Keratinocyte (primary cell): Measurements from ENCODE around the gene PTPRN2. TPM values are rescaled to one million over a fixed set of nuclear protein-coding genes. Genes with fewer than 3 reads are reported as not detected.

ENCODE experiments used
- DNase-seq: peaks from one replicate; pipeline ENCODE4 v3.0.0-alpha.2; 2011; ENCODE audit warnings: low read depth, missing footprints, low spot score
- FAIRE-seq: peaks from 2 replicates; lab custom pipeline; 2011; peaks lifted over from hg19 to GRCh38; lab: Jason Lieb, UNC
- H2AFZ ChIP-seq: 2 replicates; pipeline ENCODE4 v1.6.0; 2012; ENCODE audit warnings: low read length, control low read depth, inconsistent platforms; ENCODE audit not compliant: control insufficient read depth
- H3K27ac ChIP-seq: 2 replicates; pipeline ENCODE4 v1.5.1; 2011; ENCODE audit warnings: low read length; ENCODE audit not compliant: control insufficient read depth, insufficient read depth
- H3K27me3 ChIP-seq: 3 replicates; pipeline ENCODE4 v1.6.0; 2011; ENCODE audit warnings: low read length; ENCODE audit not compliant: control insufficient read depth, insufficient read depth; ENCODE audit errors: extremely low read depth
- H3K36me3 ChIP-seq, 2 experiments: 2 replicates in 1 of 2; 3 replicates in 1 of 2; pipeline ENCODE4 v1.5.1; 2011; ENCODE audit warnings: low read length in 2 of 2, mild to moderate bottlenecking in 1 of 2; ENCODE audit not compliant: control insufficient read depth in 2 of 2, insufficient read depth in 2 of 2; ENCODE audit errors: extremely low read depth in 1 of 2
- H3K4me1 ChIP-seq: 3 replicates; pipeline ENCODE4 v1.5.1; 2011; ENCODE audit warnings: low read length; ENCODE audit not compliant: control insufficient read depth, insufficient read depth; ENCODE audit errors: extremely low read depth
- H3K4me2 ChIP-seq: 3 replicates; pipeline ENCODE4 v1.6.0; 2011; ENCODE audit warnings: low read depth, low read length; ENCODE audit not compliant: control insufficient read depth, insufficient read depth; ENCODE audit errors: extremely low read depth
- H3K4me3 ChIP-seq, 3 experiments: fragments of 200-600 bp in 1 of 3; sonication (generic) in 1 of 3; 2 replicates in 2 of 3; 3 replicates in 1 of 3; pipeline ENCODE4 v1.5.1; 2011 to 2016; ENCODE audit warnings: low read length in 3 of 3, mild to moderate bottlenecking in 3 of 3, control low read depth in 2 of 3, inconsistent platforms in 1 of 3, low read depth in 1 of 3, mixed read lengths in 1 of 3, mixed run types in 1 of 3, moderate library complexity in 1 of 3; ENCODE audit not compliant: control insufficient read depth in 2 of 3, insufficient read depth in 2 of 3; ENCODE audit errors: extremely low read depth in 1 of 3
- H3K79me2 ChIP-seq: 2 replicates; pipeline ENCODE4 v1.6.0; 2012; ENCODE audit warnings: low read length; ENCODE audit not compliant: control insufficient read depth, insufficient read depth
- H3K9ac ChIP-seq: 3 replicates; pipeline ENCODE4 v1.6.0; 2011; ENCODE audit warnings: low read length; ENCODE audit not compliant: control insufficient read depth, insufficient read depth; ENCODE audit errors: extremely low read depth
- H3K9me1 ChIP-seq: 3 replicates; pipeline ENCODE4 v1.6.0; 2011; ENCODE audit warnings: low read length; ENCODE audit not compliant: control insufficient read depth, insufficient read depth; ENCODE audit errors: extremely low read depth
- H3K9me3 ChIP-seq: 2 replicates; pipeline ENCODE4 v1.5.1; 2012; ENCODE audit warnings: low read depth, low read length; ENCODE audit not compliant: control insufficient read depth
- H4K20me1 ChIP-seq: 3 replicates; pipeline ENCODE4 v1.6.0; 2011; ENCODE audit warnings: low read length; ENCODE audit not compliant: control insufficient read depth, insufficient read depth; ENCODE audit errors: extremely low read depth
- EZH2 ChIP-seq: IDR thresholded peaks from one replicate; pipeline ENCODE4 v1.6.1; 2012; ENCODE audit warnings: inconsistent platforms, mild to moderate bottlenecking, low read length, moderate library complexity
- dilution Hi-C: fragments of 300-500 bp; cut with MboI; formaldehyde crosslinking; loops from one replicate; pipeline ENCODE4 v1.7.0; 2020; ENCODE audit warnings: low sequenced_read_pairs; ENCODE audit not compliant: extremely low pct_ligation_motif_present
- polyA plus RNA-seq, 5 experiments: library from polyadenylated mRNA; depleted of rRNA in 3 of 5; stranded (reverse) in 3 of 5; stranded (forward) in 1 of 5; unstranded in 1 of 5; fragments of >200 nt; gene quantifications; 1 replicate in 1 of 5; 2 replicates in 3 of 5; 3 replicates in 1 of 5; pipeline versions ENCODE4 v1.2.1 to v1.2.3, GENCODE V29; 2011 to 2012; ENCODE audit warnings: missing spikeins in 2 of 5, low read depth in 1 of 5, low replicate concordance in 1 of 5
- TF ChIP-seq, protein P1 (sequence below), 3 experiments: IDR thresholded peaks in 1 of 3; conservative IDR thresholded peaks in 1 of 3; optimal IDR thresholded peaks in 1 of 3; 2 replicates in 2 of 3; 3 replicates in 1 of 3; pipeline versions ENCODE3 to v1.5.1; 2011; ENCODE audit warnings: low read length in 3 of 3, mild to moderate bottlenecking in 3 of 3, moderate library complexity in 2 of 3, control low read depth in 1 of 3, inconsistent platforms in 1 of 3; ENCODE audit not compliant: insufficient read depth in 2 of 3; ENCODE audit errors: extremely low read depth in 1 of 3

Gene PTPRN2
- polyA plus RNA-seq, 1 donor (not counting 4 experiments of a cell fraction or from before 2014, with no cell fraction given) = not detected

DNA sequence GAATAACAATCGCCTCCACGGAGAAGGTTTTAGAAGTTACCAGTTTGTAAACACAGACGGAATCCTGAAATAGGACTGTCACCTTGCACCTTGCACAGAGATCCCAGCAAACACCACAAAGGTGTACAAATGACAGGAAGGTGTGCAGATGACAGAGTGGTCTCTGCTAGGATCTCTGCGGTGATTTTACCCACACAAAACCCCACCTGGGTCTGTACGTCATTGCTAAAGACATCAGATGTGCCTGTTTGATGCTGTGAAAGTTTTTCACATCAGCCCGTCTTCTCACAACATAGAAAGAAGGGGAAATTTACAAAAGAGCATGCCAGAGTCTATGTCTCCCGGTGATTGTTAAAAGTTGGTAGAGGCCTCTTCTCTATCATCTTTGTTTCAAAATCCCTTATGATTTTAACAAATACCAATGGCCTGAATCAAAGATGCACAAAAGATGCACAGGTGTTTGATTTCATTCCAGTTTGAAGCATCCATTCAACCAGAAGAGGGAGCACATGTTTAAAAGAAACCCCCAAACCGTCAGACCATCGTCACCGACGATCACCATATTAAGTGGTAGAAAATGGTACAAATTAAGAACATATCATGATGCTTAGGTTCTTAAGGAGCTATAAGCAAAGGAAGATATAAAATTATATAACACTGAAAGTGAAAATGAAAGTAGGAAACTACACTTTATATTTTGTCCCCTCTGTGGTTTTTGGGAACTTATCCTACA is 576.5 kb downstream of the PTPRN2 start:
- Histone ChIP-seq H2AFZ (no peak overlapping the region), H3K4me2 (no peak overlapping the region), H3K4me3 (no peak overlapping the region), H3K79me2 (no peaks in the 10 kb centered on the region), H4K20me1 (no peaks in the 10 kb centered on the region), H3K27me3 (no peaks in the 10 kb centered on the region), H3K9me1 (no peaks in the 10 kb centered on the region), H3K27ac (no peak overlapping the region), H3K9me3 (peaks cover 20% of the 10 kb centered on the region), H3K4me1 (no peaks in the 10 kb centered on the region), H3K9ac (no peak overlapping the region), H3K36me3 (no peaks in the 10 kb centered on the region)
- no peak for DNase-seq
- dilution Hi-C loops = no loop called here
- TF ChIP-seq EZH2 = no peak
- FAIRE-seq = no peak

DNA sequence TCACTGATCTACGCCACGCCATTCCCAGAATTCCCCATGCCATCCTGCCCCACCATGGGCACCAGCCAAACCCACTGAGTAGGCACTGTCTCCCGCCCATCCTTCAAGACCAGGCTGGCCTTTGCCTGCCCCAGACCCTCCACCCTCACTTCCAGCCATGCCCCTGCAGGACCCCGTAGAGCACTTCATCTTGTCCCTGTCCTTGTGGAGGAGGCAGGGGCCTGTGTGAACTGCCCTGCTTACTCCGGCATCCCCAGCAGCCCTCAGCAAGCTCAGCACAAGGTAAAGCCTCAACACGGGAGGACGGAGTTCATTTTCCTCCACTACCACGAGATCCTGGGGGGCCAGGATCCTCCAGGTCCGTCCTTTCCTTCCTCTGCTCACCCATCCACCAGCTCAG is 577.7 kb downstream of the PTPRN2 start:
- no peak overlapping the region for H3K27ac ChIP-seq
- H3K36me3 ChIP-seq = no peaks in the 10 kb centered on the region
- no peaks in the 10 kb centered on the region for H3K79me2 ChIP-seq
- TF ChIP-seq, protein P1, sequence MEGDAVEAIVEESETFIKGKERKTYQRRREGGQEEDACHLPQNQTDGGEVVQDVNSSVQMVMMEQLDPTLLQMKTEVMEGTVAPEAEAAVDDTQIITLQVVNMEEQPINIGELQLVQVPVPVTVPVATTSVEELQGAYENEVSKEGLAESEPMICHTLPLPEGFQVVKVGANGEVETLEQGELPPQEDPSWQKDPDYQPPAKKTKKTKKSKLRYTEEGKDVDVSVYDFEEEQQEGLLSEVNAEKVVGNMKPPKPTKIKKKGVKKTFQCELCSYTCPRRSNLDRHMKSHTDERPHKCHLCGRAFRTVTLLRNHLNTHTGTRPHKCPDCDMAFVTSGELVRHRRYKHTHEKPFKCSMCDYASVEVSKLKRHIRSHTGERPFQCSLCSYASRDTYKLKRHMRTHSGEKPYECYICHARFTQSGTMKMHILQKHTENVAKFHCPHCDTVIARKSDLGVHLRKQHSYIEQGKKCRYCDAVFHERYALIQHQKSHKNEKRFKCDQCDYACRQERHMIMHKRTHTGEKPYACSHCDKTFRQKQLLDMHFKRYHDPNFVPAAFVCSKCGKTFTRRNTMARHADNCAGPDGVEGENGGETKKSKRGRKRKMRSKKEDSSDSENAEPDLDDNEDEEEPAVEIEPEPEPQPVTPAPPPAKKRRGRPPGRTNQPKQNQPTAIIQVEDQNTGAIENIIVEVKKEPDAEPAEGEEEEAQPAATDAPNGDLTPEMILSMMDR (optimal IDR thresholded peaks at IDR 0.05 in 1 of 3, IDR thresholded peaks at IDR 0.05 in 1 of 3, conservative IDR thresholded peaks at IDR 0.05 in 1 of 3; ENCODE audit: extremely low read depth in 1 of 3, insufficient read depth in 2 of 3, low read length in 3 of 3) = no peak
- TF ChIP-seq EZH2 = no peak
- H3K4me3 ChIP-seq = no peak overlapping the region
- no peak overlapping the region for H3K4me2 ChIP-seq
- FAIRE-seq (no peak), DNase-seq (no peak)
- H4K20me1 ChIP-seq = no peaks in the 10 kb centered on the region
- no peaks in the 10 kb centered on the region for H3K9me1 ChIP-seq
- no peak overlapping the region for H3K9ac ChIP-seq
- H3K9me3 ChIP-seq = peaks cover 19% of the 10 kb centered on the region
- no peak overlapping the region for H2AFZ ChIP-seq
- dilution Hi-C loops = no loop called here
- no peaks in the 10 kb centered on the region for H3K4me1 ChIP-seq
- no peaks in the 10 kb centered on the region for H3K27me3 ChIP-seq
